OCI-LY7 (cell line): Measurements from ENCODE around the gene SLC20A1. TPM values are rescaled to one million over a fixed set of nuclear protein-coding genes. Genes with fewer than 3 reads are reported as not detected.

ENCODE experiments used
- BruUV-seq: library from RNA; stranded (reverse); fragments of 400-500 nt; replicated peaks from 2 replicates; lab custom pipeline; 2021; lab: Mats Ljungman, UMichigan
- CTCF ChIA-PET: fragments of 300-600 bp; sonication (Branson Sonifier 250); formaldehyde crosslinking; loops from one replicate; lab custom pipeline; 2022; ENCODE audit warnings: antibody characterized with exemption; ENCODE audit not compliant: unreplicated experiment; lab: Charles Lee
- POLR2A ChIA-PET: fragments of 300-600 bp; sonication (Branson Sonifier 250); formaldehyde crosslinking; loops from one replicate; lab custom pipeline; 2022; ENCODE audit warnings: antibody characterized with exemption; lab: Charles Lee
- DNase-seq: peaks from one replicate; pipeline ENCODE4 v3.0.0-alpha.2; 2015; ENCODE audit warnings: low spot score
- H2AFZ ChIP-seq: fragments of 200-600 bp; sonication (generic), shearing (Covaris generic); 2 replicates; pipeline ENCODE4 v1.6.1; 2014; ENCODE audit warnings: mild to moderate bottlenecking, antibody characterized with exemption, low read length, moderate library complexity
- H3K27ac ChIP-seq: fragments of 200-600 bp; sonication (generic); 2 replicates; pipeline ENCODE4 v1.5.1; 2014; ENCODE audit warnings: mixed run types, low read depth, mild to moderate bottlenecking, moderate library complexity, low read length, inconsistent platforms; ENCODE audit not compliant: poor library complexity, severe bottlenecking
- H3K36me3 ChIP-seq: fragments of 200-600 bp; sonication (generic); 2 replicates; pipeline ENCODE4 v1.6.1; 2014; ENCODE audit warnings: mild to moderate bottlenecking, antibody characterized with exemption, low read length, moderate library complexity, mixed read lengths; ENCODE audit not compliant: insufficient read depth
- H3K4me1 ChIP-seq: fragments of 200-600 bp; sonication (generic); 2 replicates; pipeline ENCODE4 v1.5.1; 2014; ENCODE audit warnings: mild to moderate bottlenecking, low read length; ENCODE audit not compliant: insufficient read depth, poor library complexity, severe bottlenecking
- H3K4me2 ChIP-seq: fragments of 200-600 bp; sonication (generic); 2 replicates; pipeline ENCODE4 v1.6.1; 2014; ENCODE audit warnings: mild to moderate bottlenecking, low read length
- H3K4me3 ChIP-seq: fragments of 200-600 bp; sonication (generic); 2 replicates; pipeline ENCODE4 v1.5.1; 2014; ENCODE audit warnings: mild to moderate bottlenecking, low read depth, low read length; ENCODE audit not compliant: poor library complexity, severe bottlenecking
- H3K79me2 ChIP-seq: fragments of 200-600 bp; sonication (generic); 2 replicates; pipeline ENCODE4 v1.6.1; 2016; ENCODE audit warnings: low read depth, mild to moderate bottlenecking, low read length, moderate library complexity, mixed read lengths; ENCODE audit not compliant: insufficient read depth
- H3K9me2 ChIP-seq: fragments of 200-600 bp; sonication (generic); 2 replicates; pipeline ENCODE4 v1.6.1; 2016; ENCODE audit warnings: mild to moderate bottlenecking, low read length, mixed read lengths; ENCODE audit not compliant: insufficient read depth
- H3K9me3 ChIP-seq: fragments of 200-600 bp; sonication (generic); 2 replicates; pipeline ENCODE4 v1.6.1; 2014; ENCODE audit warnings: mild to moderate bottlenecking, mixed run types, low read length, mixed read lengths
- H4K20me1 ChIP-seq: fragments of 200-600 bp; sonication (generic); 2 replicates; pipeline ENCODE4 v1.6.1; 2014; ENCODE audit warnings: mild to moderate bottlenecking, antibody characterized with exemption, low read length, moderate library complexity, mixed read lengths; ENCODE audit not compliant: insufficient read depth
- CTCF ChIP-seq: fragments of 200-600 bp; sonication (generic); conservative IDR thresholded peaks from 2 replicates; pipeline ENCODE4 v1.5.1; 2014; ENCODE audit warnings: mild to moderate bottlenecking, antibody characterized with exemption, low read length, moderate library complexity, mixed read lengths
- EZH2phosphoT487 ChIP-seq: fragments of 200-600 bp; sonication (generic); IDR thresholded peaks from 2 replicates; pipeline ENCODE4 v1.6.1; 2018; ENCODE audit warnings: low read depth, borderline replicate concordance, mild to moderate bottlenecking, mixed run types, antibody characterized with exemption, low read length, moderate library complexity, mixed read lengths
- intact Hi-C: fragments of 100-400 bp; cut with micrococcal nuclease; formaldehyde crosslinking; loops from one replicate; pipeline ENCODE4 v1.10.0; 2022; ENCODE audit not compliant: unreplicated experiment
- total RNA-seq, 2 experiments: library from RNA; depleted of rRNA in 1 of 2; stranded (reverse); fragments of >200 nt in 1 of 2; shearing (Covaris generic) in 1 of 2; gene quantifications; 2 replicates each; pipeline ENCODE4 v1.2.3, GENCODE V29; 2014 to 2022

SLC20A1 gene
- total RNA-seq, 2 experiments from 2014 or later: 64.8 to 89.5 TPM

- no peak for DNase-seq
- intact Hi-C loops: no loop called here
- no peak overlapping the region for H3K4me3 ChIP-seq
- ChIA-PET CTCF (no interaction called here), POLR2A (interaction anchor here (0.6 to 3.0 kb wide), 5 partner anchors 8 to 434 kb away, joined by 3 to 15 read pairs (median 5); no protein-coding TSS in a partner anchor)
- no peak overlapping the region for H2AFZ ChIP-seq
- H3K36me3 ChIP-seq: no peaks in the 10 kb centered on the region
- H3K9me2 ChIP-seq: no peaks in the 10 kb centered on the region
- no peak overlapping the region for H3K27ac ChIP-seq
- H3K9me3 ChIP-seq: no peaks in the 10 kb centered on the region
- no peaks in the 10 kb centered on the region for H4K20me1 ChIP-seq
- TF ChIP-seq EZH2phosphoT487: no peak
- TF ChIP-seq CTCF: no peak
- no peaks in the 10 kb centered on the region for H3K79me2 ChIP-seq
- H3K4me1 ChIP-seq: no peaks in the 10 kb centered on the region
- H3K4me2 ChIP-seq: no peak overlapping the region
- no TSS peak for BruUV-seq
Observed at GRCh38 chr2:112699984-112700667, 54.4 kb downstream of the SLC20A1 start.

GRCh38 chr2:112701052-112701451 is 55.3 kb downstream of the SLC20A1 start:
- H3K27ac ChIP-seq: no peak overlapping the region
- H2AFZ ChIP-seq: no peak overlapping the region
- no peaks in the 10 kb centered on the region for H3K9me2 ChIP-seq
- no peaks in the 10 kb centered on the region for H3K4me1 ChIP-seq
- no peaks in the 10 kb centered on the region for H4K20me1 ChIP-seq
- H3K36me3 ChIP-seq: no peaks in the 10 kb centered on the region
- H3K4me3 ChIP-seq: no peak overlapping the region
- no peak overlapping the region for H3K4me2 ChIP-seq
- BruUV-seq: no TSS peak
- H3K9me3 ChIP-seq: no peaks in the 10 kb centered on the region
- H3K79me2 ChIP-seq: no peaks in the 10 kb centered on the region
- no peak for DNase-seq
- intact Hi-C loops: no loop called here
- ChIA-PET POLR2A (interaction anchor here (3.0 kb wide), 1 partner anchor 16 kb away, joined by 15 read pairs; no protein-coding TSS in a partner anchor), CTCF (no interaction called here)
- TF ChIP-seq CTCF (no peak), EZH2phosphoT487 (no peak)

- no peaks in the 10 kb centered on the region for H3K9me3 ChIP-seq
- intact Hi-C loops: no loop called here
- POLR2A ChIA-PET: interaction anchor here (1.0 kb wide), 1 partner anchor 17 kb away, joined by 3 read pairs; no protein-coding TSS in a partner anchor
- H4K20me1 ChIP-seq: no peaks in the 10 kb centered on the region
- no peaks in the 10 kb centered on the region for H3K9me2 ChIP-seq
- CTCF ChIA-PET: no interaction called here
- H3K4me2 ChIP-seq: no peak overlapping the region
- H3K4me3 ChIP-seq: no peak overlapping the region
- TF ChIP-seq CTCF (no peak), EZH2phosphoT487 (no peak)
- BruUV-seq: no TSS peak
- peaks cover 12% of the 10 kb centered on the region for H3K4me1 ChIP-seq
- H3K36me3 ChIP-seq: no peaks in the 10 kb centered on the region
- H3K27ac ChIP-seq: no peak overlapping the region
- no peaks in the 10 kb centered on the region for H3K79me2 ChIP-seq
- no peak for DNase-seq
- no peak overlapping the region for H2AFZ ChIP-seq
Observed at GRCh38 chr2:112703684-112704083, 57.9 kb downstream of the SLC20A1 start.
